OCI-M2 (cell line): Measurements from ENCODE around the gene CAV2.

Experiments
- DNase-seq: peaks from one replicate; lab custom pipeline; 2025; ENCODE audit not compliant: unreplicated experiment; lab: John Stamatoyannopoulos, UW

The CAV2 gene

DNA sequence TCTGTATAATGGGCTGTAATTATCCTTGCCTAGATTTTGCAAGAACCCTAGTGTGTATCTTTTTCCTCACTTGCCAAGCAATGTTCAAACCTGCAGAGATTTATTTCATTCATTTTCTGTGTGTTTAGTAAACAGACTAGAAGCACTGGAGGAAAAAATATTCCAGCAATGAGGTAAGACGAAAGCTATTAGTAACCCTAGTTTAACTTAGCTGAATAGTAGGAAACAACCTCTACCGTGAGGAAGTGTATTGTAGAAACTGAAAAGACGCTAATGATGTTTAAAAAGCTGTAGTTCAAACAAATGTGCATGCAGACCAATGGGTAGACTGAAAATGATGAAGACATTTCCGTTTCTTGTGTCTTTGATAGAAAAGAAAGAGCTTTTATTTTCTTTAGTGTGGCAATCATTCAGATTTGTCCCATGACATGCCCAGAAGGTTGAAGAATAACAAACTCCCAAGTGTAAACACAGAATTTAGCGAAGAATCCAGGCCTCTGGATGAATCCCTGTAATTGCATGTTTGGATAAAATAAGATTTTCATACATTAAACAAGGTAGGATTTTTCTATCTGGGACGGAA lies 46.0 kb downstream of the CAV2 start:
- no peak for DNase-seq

GRCh38 chr7:116546054-116546453 lies 46.5 kb downstream of the CAV2 start:
- DNase-seq = no peak

DNA sequence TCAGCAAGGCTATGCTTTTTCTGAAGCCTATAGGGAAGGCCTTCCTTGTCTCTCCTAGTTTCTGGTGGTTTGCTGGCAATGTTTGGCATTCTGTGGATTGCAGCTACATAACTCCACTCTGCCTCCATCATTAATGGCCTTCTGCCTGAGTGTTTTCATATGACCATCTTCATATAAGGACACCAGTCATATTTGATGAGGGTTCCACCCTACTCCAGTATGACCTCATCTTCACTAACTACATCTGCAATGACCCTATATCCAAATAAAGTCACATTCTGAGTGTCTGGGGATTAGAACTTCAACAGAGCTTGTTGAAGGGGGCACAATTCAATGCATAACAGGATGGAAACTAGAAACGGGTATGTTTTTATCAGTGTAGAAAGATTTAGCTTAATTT lies 47.4 kb downstream of the CAV2 start:
- DNase-seq = no peak

DNA sequence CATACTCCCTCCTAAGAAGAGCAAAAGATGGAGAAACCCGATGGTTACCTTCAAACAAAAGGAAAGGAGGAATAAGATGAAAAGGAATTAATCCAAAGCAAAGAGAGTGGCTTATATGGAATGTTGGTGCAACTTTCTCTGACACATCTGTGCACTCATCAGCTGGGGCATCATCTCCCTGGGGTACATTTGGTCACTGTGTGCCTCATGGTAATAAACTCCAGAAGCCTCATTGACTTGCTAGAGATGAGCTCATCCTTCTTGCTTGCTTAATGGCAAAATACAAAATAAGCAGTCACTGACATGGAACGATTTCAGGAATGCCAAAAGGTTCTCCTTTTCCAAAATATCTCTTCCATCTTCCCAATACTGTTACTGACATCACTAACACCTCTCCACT lies 47.8 kb downstream of the CAV2 start:
- no peak for DNase-seq

- no peak for DNase-seq
Observed at GRCh38 chr7:116548506-116548905, 49.0 kb downstream of the CAV2 start.

DNA sequence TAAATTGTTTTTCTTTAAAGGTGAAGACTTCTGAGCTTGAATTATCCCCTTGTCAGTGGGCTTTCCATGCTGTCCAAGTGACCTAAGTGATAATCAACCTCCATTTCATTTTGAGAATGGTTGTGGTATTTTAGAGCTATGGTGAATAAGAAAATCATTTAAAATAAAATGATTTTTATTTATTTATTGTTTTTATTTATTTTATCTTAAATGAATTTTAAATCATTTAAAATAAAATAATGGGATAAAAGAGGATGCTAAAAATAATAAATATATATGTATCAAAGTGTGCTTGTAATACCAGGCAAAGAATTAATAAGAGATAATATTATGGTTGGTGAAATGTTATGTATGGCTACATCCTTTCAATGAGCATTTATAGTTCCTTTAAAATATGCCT lies 49.8 kb downstream of the CAV2 start:
- no peak for DNase-seq

GRCh38 chr7:116551692-116552091 lies 52.2 kb downstream of the CAV2 start:
- no peak for DNase-seq

- DNase-seq = no peak
Observed at GRCh38 chr7:116552602-116553001, 53.1 kb downstream of the CAV2 start.

DNA sequence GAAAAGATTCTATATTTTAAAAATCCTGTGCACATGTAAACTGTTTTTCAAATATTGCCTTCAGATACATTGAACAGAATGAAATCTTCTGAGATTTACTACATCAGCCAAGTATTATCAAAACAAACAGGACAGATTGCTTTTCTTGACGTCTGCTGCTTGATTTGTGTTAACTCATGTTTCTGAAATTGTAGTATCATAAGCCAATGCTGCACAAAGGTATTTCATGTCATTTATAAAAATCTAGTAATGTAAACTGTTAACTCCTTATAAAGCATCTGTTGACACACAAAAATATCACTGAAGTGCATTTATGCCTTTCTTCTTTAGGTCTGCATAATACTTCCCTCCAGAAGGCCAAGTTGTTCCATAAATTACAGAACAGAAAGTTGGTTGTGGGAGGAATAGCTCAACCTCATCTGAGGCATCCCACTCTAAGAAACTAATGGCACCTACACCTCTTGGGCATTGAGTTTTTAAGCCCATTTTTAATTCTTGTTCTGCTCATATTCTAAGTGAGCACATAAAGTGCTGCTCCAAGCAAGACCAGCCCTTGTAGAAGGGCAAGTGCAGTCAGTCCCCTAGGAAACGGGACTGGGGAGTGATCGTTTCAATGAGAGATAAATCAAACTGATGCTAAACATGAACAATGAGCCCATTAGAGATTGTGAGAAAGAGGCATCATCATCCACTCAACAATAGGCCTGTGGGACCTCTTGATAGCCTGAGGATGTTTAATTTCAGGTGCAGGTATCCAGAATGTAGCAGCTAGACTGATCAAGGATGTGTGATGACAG lies 53.8 kb downstream of the CAV2 start:
- DNase-seq = no peak

DNA sequence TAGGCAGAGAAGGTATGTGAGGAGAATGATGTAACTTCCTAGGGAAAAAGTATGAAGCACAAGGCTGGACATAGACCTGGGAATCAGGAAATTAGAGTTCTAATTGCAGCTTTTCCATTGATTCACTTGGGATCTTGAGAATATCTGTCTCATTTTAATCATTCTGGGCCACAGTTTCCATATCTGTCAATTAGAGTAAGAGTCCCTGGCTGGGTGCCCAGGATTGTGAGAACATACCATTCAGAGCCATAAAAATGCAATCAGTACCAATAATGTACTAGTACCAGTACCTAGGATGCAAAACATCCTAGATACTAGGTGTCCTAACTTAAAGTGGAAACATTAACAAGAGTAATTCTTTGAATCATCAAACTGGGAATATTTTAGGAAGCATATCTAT lies 54.9 kb downstream of the CAV2 start:
- DNase-seq = no peak

DNA sequence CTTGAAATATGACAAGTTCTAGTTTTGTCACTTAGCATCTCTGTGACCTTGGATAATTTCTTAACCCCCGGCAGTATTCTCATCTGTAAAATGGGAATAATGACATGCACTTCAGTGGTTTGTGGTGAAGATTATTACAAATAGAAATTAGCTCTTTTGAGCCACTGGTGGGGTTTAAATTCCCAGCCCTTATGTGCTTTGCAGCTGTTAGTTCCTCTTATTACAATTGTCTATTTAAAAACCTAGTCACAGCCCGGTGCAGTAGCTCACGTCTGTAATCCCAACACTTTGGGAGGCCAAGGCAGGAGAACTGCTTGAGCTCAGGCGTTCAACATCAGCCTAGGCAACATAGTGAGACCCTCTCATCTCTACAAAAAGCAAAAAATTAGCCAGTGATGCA lies 55.4 kb downstream of the CAV2 start:
- no peak for DNase-seq

DNA sequence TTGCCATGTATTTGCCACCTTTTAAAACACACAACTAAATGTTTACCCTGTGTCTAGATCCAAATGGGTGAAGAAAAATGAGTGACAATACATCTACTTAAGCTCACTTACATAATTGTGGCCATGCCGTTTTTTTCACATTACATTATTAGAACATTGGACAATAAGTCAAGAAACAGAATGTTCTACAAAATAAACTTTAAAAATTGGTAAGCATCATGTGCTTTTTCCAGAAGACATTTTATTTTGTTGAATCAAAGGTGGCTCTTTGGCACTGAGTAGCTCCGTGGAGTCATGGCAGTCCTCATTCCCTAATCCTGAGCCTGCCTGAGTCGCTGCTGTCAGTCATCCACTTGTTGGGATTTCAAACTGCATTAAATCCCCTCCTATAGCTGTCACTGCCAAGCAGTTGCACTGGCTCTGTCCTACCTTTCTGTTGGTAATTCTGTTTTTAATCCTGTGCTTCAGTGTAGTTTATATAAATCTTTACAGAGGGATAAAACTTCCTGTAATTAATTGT lies 57.6 kb downstream of the CAV2 start:
- no peak for DNase-seq

DNA sequence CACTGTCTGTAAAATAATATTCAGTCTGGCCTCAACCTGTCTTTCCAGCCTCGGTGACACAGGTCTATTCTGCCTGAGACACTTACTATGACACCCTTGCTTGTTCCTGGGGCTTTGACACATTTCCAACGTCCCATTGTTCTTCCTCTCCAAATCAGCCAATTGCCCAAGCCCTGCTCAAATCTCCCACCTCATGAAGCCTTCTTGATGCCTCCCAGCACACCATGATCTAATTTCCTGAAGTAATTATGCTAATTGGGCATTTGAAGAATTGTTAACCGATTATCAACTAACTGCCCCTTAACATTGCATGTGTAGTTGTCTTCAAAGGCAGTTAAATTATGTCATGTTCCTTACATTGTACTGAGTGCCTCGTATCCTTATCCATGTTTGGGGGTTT lies 58.4 kb downstream of the CAV2 start:
- no peak for DNase-seq
